GM12878 (cell line): ENCODE measurements around the gene TLE2.

Experiments
- CREB1 ChIP-seq: IDR thresholded peaks from 2 replicates; pipeline ENCODE4 v1.6.1; 2012; ENCODE audit warnings: low read depth, mild to moderate bottlenecking, inconsistent platforms
- CTCF ChIP-seq, 3 experiments: IDR thresholded peaks in 2 of 3; conservative IDR thresholded peaks in 1 of 3; 2 replicates each; pipeline ENCODE4 v1.5.1; 2011; ENCODE audit warnings: low read depth in 3 of 3, low read length in 3 of 3, mild to moderate bottlenecking in 3 of 3, control low read depth in 2 of 3, moderate library complexity in 2 of 3, inconsistent platforms in 1 of 3, mixed read lengths in 1 of 3; ENCODE audit not compliant: control insufficient read depth in 2 of 3, insufficient read depth in 1 of 3; ENCODE audit errors: extremely low read depth in 1 of 3
- DPF2 ChIP-seq: fragments of 450-650 bp; IDR thresholded peaks from 2 replicates; pipeline ENCODE4 v1.6.1; 2017; ENCODE audit warnings: mild to moderate bottlenecking
- EZH2 ChIP-seq: IDR thresholded peaks from 2 replicates; pipeline ENCODE4 v1.6.1; 2012; ENCODE audit warnings: low read depth, mild to moderate bottlenecking, control low read depth, inconsistent platforms, low read length, borderline replicate concordance; ENCODE audit not compliant: control insufficient read depth
- GABPA ChIP-seq: IDR thresholded peaks from 2 replicates; pipeline ENCODE4 v1.6.1; 2014; ENCODE audit warnings: antibody characterized with exemption, low read depth, mild to moderate bottlenecking, inconsistent platforms
- HDAC6 ChIP-seq: fragments of 200-600 bp; sonication (generic); IDR thresholded peaks from one replicate; pipeline ENCODE4 v1.8.0; 2017; ENCODE audit warnings: antibody characterized with exemption; ENCODE audit not compliant: unreplicated experiment
- NBN ChIP-seq: fragments of 450-650 bp; IDR thresholded peaks from 2 replicates; pipeline ENCODE4 v1.6.1; 2016
- NFYB ChIP-seq: IDR thresholded peaks from 2 replicates; pipeline ENCODE4 v1.6.1; 2011; ENCODE audit warnings: low read depth, mild to moderate bottlenecking, low read length, improper control_type of control experiment, moderate library complexity; ENCODE audit not compliant: insufficient read depth
- POLR2A ChIP-seq: IDR thresholded peaks from 2 replicates; pipeline ENCODE4 v1.6.1; 2011; ENCODE audit warnings: low read depth, mild to moderate bottlenecking, low read length
- POLR2AphosphoS5 ChIP-seq: IDR thresholded peaks from 2 replicates; pipeline ENCODE4 v1.6.1; 2011; ENCODE audit warnings: mild to moderate bottlenecking, low read length, inconsistent platforms
- SKIL ChIP-seq: fragments of 450-650 bp; IDR thresholded peaks from 2 replicates; pipeline ENCODE4 v1.6.1; 2017; ENCODE audit warnings: mild to moderate bottlenecking, low read depth, inconsistent platforms; ENCODE audit not compliant: poor library complexity, severe bottlenecking
- ZBTB11 ChIP-seq: fragments of 450-650 bp; formaldehyde crosslinking; IDR thresholded peaks from 2 replicates; pipeline ENCODE4 v1.5.0; 2022; ENCODE audit warnings: mild to moderate bottlenecking, missing genetic modification characterization
- ZBTB4 ChIP-seq: fragments of 450-650 bp; formaldehyde crosslinking; IDR thresholded peaks from 2 replicates; pipeline ENCODE4 v1.4.0; 2022; ENCODE audit warnings: mild to moderate bottlenecking, moderate library complexity
- ZNF687 ChIP-seq: fragments of 450-650 bp; IDR thresholded peaks from 2 replicates; pipeline ENCODE4 v1.6.1; 2017; ENCODE audit warnings: mild to moderate bottlenecking, moderate library complexity

- TF ChIP-seq POLR2A (no peak), DPF2 (no peak), ZBTB11 (CRISPR knock-in tag) (no peak), ZBTB4 (CRISPR knock-in tag) (no peak), ZNF687 (no peak), CTCF (IDR thresholded peaks at IDR 0.05 in 2 of 3, conservative IDR thresholded peaks at IDR 0.05 in 1 of 3; ENCODE audit: control insufficient read depth in 2 of 3, extremely low read depth in 1 of 3, insufficient read depth in 1 of 3, low read depth in 3 of 3, low read length in 3 of 3) (peak in 2 of 3 experiments; percentile 23 to 41; a peak in 3 of 6 replicates), SKIL (no peak), EZH2 (no peak), HDAC6 (no peak), POLR2AphosphoS5 (no peak), GABPA (no peak), NBN (no peak), NFYB (no peak), CREB1 (no peak)
Observed at GRCh38 chr19:3073931-3074595, 45.0 kb upstream of the TLE2 start.
